ENCODE data around the gene EXOSC7.
"Not testable (repeated sequence)": the region's sequence is repeated elsewhere in the genome, so short reads cannot be mapped to it uniquely, and the experiment has no call there.

The EXOSC7 gene

GRCh38 chr3:44976002-44976815 is at the start of gene EXOSC7, which contains the start of gene ZDHHC3:
Gene EXOSC7, plus strand, starts transcription at chr3:44976244. Its CDS starts 34 bp downstream, at chr3:44976278.
Gene ZDHHC3, minus strand, starts transcription at chr3:44976174. Its CDS starts 16,738 bp downstream, at chr3:44959436.
- peak; percentile 67 to 77 (median 70) for DNase-seq (ENCODE audit: low read depth in 3 of 3, low spot score in 1 of 3)

- DNase-seq (ENCODE audit: low read depth in 3 of 3, low spot score in 1 of 3), result no peak
Measured at GRCh38 chr3:44926921-44927320, 49.1 kb upstream of the EXOSC7 start.

GRCh38 chr3:44927371-44927770 is 48.7 kb upstream of the EXOSC7 start:
- DNase-seq (ENCODE audit: low read depth in 3 of 3, low spot score in 1 of 3), result no peak

- no peak for DNase-seq (ENCODE audit: low read depth in 3 of 3, low spot score in 1 of 3)
Measured at GRCh38 chr3:44929782-44930181, 46.3 kb upstream of the EXOSC7 start.

- no peak for DNase-seq (ENCODE audit: low read depth in 3 of 3, low spot score in 1 of 3)
Measured at GRCh38 chr3:44930911-44931310, 45.1 kb upstream of the EXOSC7 start.

- no peak for DNase-seq (ENCODE audit: low read depth in 3 of 3, low spot score in 1 of 3)
Measured at GRCh38 chr3:44931791-44932190, 44.3 kb upstream of the EXOSC7 start.

- no peak for DNase-seq (ENCODE audit: low read depth in 3 of 3, low spot score in 1 of 3)
Measured at GRCh38 chr3:44932271-44932670, 43.8 kb upstream of the EXOSC7 start.

GRCh38 chr3:44932986-44933944 is 42.8 kb upstream of the EXOSC7 start:
- no peak for DNase-seq (ENCODE audit: low read depth in 3 of 3, low spot score in 1 of 3)

GRCh38 chr3:44939581-44940036 is 36.4 kb upstream of the EXOSC7 start:
- no peak for DNase-seq (ENCODE audit: low read depth in 3 of 3, low spot score in 1 of 3)

GRCh38 chr3:44942202-44942921 is 33.7 kb upstream of the EXOSC7 start:
- no peak for DNase-seq (ENCODE audit: low read depth in 3 of 3, low spot score in 1 of 3)

GRCh38 chr3:44948239-44948638 is 27.8 kb upstream of the EXOSC7 start:
- DNase-seq (ENCODE audit: low read depth in 3 of 3, low spot score in 1 of 3), result no peak

- not testable (repeated sequence) for DNase-seq (ENCODE audit: low read depth in 3 of 3, low spot score in 1 of 3)
Measured at GRCh38 chr3:44949770-44950169, 26.3 kb upstream of the EXOSC7 start.

- DNase-seq (ENCODE audit: low read depth in 3 of 3, low spot score in 1 of 3), result no peak
Measured at GRCh38 chr3:44950275-44950734, 25.7 kb upstream of the EXOSC7 start.

GRCh38 chr3:44952689-44953088 is 23.4 kb upstream of the EXOSC7 start:
- no peak for DNase-seq (ENCODE audit: low read depth in 3 of 3, low spot score in 1 of 3)

GRCh38 chr3:44954304-44954703 is 21.7 kb upstream of the EXOSC7 start:
- no peak for DNase-seq (ENCODE audit: low read depth in 3 of 3, low spot score in 1 of 3)

- DNase-seq (ENCODE audit: low read depth in 3 of 3, low spot score in 1 of 3), result no peak
Measured at GRCh38 chr3:44954962-44955361, 21.1 kb upstream of the EXOSC7 start.

GRCh38 chr3:44955917-44956316 is 20.1 kb upstream of the EXOSC7 start:
- DNase-seq (ENCODE audit: low read depth in 3 of 3, low spot score in 1 of 3), result no peak

- no peak for DNase-seq (ENCODE audit: low read depth in 3 of 3, low spot score in 1 of 3)
Measured at GRCh38 chr3:44957986-44958385, 18.1 kb upstream of the EXOSC7 start.

- DNase-seq (ENCODE audit: low read depth in 3 of 3, low spot score in 1 of 3), result no peak
Measured at GRCh38 chr3:44958386-44958785, 17.7 kb upstream of the EXOSC7 start.

GRCh38 chr3:44960387-44961026 is 15.5 kb upstream of the EXOSC7 start:
- DNase-seq (ENCODE audit: low read depth in 3 of 3, low spot score in 1 of 3), result no peak

All from stimulated activated CD4-positive, alpha-beta T cell treated with anti-CD3 and anti-CD28 coated beads, TNF-alpha, amount 100 ng/mL, for 1 hour (primary cell).